Stimulated activated CD4-positive, alpha-beta T cell treated with anti-CD3 and anti-CD28 coated beads, Interleukin-12 subunit alpha, Interleukin-12 subunit beta, amount 100 ng/mL, for 48 hours (primary cell): ENCODE measurements around the gene MMP14.
"Not testable (repeated sequence)": the region's sequence is repeated elsewhere in the genome, so short reads cannot be mapped to it uniquely, and the experiment has no call there.

Experiments used
- DNase-seq, 3 donors: peaks; one replicate each; pipeline ENCODE4 v3.0.0-alpha.2; 2020; ENCODE audit warnings: low read depth in 2 of 3, low spot score in 1 of 3

Gene MMP14

DNA sequence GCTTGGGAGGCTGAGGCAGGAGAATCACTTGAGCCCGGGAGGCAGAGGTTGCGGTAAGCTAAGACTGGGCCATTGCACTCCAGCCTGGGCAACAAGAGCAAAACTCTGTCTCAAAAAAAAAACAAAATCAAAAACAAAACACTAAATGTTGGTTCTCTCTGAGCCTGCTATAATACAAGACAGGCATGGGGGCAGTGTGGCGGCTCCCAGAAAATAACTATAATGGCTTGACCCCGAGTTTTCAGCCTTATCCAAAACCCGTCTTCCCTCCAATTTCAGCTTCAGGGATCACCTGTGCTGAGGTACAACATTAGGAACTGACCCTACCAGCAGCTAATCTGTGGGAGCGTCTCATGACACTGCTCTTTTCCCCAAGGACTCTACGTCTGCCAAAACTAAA is 22.0 kb upstream of the MMP14 start:
- no peak for DNase-seq

DNA sequence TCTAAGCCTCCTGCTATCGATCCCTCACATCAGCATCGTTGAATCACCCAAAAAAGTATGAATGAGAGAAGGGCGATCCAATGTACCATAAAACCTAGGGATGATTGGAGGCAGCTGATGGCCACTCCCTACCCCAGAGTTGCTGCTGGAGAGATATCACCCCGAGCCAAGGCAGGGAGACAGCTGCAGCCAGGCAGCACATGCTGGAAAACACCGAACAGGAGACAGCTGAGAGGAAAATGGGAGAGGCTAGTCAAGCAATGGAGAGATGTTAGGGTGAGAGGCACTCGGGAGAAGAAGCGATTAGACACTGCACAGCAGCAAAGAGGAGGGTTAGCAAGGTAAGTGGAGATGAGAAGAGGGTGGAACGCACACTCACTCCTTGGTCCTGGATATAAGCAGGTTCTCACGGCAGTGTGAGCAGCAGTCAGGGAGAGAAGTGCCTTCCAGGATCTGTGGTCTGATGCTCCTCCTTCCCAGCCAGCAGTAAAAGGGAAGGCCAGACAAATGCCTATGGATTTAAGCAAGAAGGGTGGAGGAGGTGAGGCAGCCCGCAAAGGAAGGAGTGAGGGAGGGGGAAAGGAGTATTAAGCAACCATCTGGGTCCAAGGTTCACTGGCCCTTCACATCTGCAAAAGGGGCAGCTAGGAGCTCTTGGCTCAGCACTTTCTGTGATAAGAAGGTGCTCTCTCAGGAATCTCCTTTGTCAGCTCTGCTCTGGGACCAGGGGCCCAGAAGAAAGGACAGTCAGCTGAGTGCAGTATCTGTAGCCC is 21.3 kb upstream of the MMP14 start, which contains the start of gene SLC7A7:
SLC7A7 (minus strand) TSS at position 495 of the 773 bp plus-strand sequence. CDS start 2,037 bp downstream, outside the sequence.
- DNase-seq: no peak

DNA sequence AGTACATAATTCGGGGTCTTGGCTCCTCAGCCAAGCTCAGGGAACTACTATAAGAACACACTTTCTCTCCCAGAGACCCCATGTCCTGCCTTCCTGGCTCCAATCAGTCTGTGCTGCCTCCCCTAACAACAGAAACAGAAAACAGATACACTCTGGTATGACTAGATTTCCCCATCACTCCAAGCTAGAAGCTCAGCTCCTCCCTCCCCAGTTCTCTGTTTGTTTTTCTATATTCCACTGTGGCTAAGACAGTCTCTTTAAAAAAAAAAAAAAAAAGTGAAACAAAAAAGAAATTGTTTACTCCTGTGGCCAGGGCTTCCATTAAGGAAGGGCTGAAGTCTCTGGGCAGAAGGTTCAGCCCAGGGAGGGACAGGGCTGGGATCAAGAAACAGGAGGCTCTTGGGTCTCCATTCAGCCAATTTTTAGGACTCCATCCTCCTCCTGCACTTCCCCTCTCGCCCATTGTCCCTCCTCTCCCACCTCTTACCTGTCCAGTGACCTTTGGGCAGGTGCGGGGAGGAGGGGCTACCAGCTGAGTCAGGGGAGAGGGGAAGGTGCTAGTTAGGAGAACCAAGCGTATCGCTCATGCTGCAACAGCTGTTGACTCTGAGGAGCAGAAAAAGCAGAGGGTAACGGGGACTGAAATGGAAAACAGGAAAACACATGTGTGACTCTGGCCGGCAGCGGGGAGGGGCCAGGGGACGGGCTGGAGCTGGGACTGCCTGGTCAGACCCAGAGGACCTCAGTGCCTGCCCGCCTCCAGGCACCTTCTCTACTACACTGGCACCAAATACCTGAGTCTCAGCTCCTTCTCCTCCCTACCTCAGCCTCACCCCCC is 17.0 kb upstream of the MMP14 start:
- no peak for DNase-seq

DNA sequence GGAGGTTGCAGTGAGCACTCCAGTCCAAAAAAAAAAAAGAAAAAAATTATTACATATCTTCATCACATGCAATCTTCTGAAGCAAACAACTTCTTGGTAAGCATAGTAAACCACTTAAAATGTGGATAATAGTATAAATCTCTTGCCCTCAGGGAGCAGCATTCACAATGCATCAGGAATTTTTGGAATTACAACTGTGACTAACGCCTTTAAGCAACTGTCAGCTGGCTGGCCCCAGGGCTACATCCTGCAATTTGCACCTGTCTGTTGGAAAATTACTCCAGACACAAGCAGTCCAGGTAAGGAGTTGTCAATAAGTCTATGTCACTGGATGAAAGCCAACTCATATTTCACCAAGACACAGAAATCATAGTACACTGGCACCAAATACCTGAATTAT is 15.7 kb upstream of the MMP14 start:
- no peak for DNase-seq

DNA sequence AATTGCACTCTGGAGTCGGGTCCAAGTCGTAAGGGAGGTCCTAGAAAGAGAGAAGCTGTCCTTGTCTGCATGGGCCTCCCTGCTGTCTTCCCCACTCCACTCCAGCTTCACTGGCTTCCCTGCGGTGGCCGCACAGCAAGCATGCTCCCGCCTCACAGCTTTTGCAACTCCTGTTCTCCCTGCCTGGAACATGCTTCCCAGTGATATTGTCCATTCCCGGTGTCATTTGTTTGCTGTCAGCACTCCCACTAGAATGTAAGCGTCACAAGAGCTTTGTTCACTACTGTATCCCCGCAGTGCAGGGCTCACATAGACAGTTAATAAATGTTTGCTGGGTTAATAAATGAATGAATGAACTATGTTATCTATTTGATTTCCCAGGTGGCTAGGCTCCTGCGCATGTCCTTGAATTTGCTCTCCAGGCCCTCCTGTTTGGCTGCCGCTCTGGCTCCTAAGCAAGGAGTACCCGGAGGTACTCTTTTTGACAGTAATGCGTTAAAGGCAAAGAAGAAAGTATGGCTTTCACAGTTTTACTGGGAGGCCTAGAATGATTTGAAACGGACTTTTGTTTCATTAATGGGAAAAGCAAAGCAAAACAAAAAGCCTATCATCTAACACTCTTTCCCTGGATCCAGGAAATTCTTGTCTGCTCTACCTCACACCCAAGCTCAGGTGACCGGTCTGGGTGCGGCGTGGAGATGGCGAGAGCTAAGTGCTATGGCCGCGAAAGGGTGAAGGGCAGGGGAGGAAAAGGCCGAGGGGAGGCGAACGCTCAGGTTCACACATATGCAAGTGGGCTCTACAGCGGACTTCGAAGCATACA is 15.0 kb upstream of the MMP14 start:
- DNase-seq: no peak

DNA sequence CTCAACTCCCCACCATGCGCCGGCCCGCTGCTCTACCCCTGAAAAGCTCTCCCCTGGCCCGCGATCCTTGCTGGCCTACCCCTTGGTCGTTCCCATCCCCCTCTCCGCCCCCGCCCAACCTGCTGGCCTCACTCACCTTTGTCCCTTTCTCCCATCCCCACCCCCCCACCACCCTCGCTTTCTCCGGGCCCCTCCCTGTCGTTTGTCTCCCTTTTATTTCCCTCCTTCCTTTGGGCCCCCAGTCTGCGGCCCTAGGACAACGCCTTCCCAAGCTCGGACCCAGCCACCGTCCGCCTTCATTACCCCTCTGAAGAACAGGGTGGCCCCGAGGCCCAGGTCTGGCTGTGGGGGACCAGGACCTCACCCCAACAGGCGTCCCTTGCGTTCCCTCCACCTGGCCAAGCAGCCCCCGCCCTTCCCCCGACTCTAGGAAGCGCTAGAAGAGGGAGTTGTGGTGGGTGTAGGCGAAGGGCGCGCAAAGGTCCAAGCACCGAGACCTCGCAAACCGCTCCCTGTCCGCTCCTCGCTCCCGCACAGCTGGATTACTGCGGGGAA is 14.3 kb upstream of the MMP14 start:
- no peak for DNase-seq

DNA sequence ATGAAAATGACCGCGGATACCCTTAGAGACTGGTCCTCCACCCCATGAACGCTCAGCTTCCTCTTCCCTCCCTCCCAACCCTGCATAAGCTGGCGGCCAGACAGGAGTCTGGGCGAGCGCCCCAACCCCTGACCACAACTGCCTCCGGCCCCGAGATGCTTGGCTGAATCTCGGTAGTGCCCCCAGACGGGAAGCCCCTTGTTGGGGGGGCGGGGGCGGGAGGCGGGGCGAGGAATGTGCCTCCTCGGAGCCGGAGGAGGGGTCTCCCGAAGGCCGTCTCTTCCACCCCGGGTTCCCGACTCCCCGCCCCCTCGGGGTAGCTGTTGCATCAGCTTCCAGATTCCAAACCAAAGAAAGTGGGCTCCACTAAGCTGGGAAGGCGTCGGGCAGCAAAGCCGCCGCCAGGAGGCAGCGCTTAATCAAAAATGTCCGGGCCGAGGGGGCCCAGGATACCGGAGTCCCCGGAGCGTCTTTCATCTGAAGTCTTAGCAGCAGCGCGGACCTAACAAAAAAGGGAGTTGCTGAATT is 13.8 kb upstream of the MMP14 start:
- peak; percentile 45 to 57 (median 50) for DNase-seq

DNA sequence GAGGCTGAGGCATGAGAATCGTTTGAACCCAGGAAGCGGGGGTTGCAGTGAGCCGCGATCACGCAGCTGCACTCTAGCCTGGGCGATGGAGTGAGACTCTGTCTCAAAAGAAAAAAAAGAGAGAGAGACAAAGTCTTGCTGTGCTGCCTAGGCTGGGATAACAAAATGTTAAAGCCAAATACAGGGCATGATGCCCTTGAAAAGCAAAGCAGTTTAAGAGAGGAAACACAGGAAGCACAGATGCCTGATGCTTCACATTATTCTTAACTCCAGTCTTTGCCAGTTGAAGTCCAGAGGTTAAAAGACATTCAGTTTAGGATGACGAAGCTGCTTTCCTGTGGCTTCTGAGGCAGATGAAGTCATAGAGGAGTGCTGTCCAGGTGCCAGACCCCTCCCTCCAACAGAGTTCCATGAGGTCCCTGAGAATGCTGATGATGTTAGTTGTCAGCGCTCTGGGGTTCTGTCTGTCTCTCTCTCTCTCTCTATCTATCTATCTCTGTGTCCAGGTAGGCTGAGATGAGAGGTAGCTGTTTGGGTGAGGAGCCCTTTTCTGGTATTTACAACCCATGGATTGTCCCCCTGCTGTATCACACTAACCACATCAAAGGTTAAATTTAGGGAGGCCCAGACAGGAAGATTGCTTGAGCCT is 11.6 kb upstream of the MMP14 start:
- no peak for DNase-seq

DNA sequence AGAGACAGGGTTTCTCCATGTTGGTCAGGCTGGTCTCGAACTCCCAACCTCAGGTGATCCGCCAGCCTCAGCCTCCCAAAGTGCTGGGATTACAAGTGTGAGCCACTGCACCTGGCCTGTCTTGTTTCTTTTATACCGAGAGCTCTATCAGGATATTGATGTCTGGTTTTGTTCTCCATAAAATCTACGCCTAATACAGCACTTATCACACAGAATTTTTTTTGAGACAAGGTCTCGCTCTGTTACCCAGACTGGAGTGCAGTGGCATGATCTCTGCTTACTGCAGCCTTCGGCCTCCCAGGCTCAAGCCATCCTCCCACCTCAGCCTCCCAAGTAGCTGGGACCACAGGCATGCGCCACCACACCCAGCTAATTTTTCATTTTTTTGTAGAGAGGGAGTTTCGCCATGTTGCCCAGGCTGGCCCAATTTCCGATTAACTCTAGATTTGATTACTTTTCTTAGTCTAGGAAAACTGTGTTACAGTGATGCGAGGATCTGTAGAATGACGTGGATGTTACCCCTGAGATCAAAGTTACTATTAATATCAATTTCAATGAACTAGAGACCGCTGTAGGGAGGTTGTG is 7.2 kb upstream of the MMP14 start:
- DNase-seq: not testable (repeated sequence)

DNA sequence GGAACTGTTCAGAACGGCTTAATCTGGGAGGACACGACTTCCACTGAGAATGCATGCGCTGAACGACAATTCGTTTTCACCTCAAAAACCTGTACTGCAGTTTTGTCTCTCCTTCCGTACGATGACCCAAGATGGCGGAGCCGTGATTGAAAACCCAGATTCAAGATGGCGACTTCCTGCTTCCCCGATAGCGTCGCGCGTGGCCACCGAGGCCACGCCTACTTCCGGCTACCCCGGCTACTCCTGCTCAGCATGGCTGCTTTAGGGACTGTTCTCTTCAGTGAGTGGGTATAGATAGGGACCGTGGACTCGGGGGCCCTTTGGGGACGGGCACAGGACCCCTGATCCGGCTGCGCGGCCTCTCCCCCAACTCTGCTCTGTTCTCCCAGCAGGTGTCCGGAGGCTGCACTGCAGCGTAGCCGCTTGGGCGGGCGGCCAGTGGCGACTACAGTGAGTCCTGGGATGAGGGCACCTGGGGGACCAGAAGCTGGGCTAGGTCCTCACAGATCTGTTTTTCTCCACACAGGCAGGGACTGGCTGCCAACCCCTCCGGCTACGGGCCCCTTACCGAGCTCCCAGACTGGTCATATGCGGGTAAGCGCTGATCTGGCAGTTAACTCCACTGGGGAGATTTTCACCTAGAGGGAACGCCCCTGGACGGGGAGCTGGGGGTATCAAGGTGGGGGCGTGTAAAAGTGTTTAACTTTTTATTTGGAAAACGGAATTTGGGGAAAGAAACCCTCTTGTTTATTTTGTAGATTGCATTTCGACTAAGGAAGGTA is 6.5 kb upstream of the MMP14 start, which contains the start of gene MRPL52:
MRPL52 (plus strand) TSS at position 227 of the 782 bp plus-strand sequence; CDS start at position 253, 26 bp downstream.
- DNase-seq: peak; percentile 80 to 84 (median 83)

DNA sequence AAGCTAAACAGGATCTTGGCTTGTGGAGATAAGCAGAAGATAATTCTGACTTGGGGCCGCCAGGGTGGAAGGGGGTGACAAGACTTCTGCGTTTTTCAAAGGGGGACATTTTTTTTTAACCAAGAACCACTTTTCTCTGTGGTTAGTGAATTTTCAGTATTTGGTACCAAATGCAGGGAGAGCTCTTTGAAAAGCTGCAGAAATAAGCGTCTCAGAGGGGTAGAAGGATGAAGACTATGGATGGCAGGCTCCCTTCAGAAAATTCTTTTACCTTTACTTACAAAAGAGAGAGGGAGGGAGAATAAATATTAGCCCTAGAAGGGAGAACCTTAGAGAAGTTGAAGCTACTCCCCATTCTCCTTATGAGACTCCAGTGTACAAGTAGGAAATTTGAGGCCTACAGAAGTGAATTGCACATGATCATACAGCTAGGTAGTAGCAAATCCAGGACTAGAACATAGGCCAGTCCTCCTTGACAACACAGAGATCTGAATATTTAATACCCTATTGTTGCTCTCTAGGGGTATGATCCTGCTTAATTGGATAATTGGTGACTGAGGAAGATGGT is 5.9 kb upstream of the MMP14 start:
- no peak for DNase-seq

DNA sequence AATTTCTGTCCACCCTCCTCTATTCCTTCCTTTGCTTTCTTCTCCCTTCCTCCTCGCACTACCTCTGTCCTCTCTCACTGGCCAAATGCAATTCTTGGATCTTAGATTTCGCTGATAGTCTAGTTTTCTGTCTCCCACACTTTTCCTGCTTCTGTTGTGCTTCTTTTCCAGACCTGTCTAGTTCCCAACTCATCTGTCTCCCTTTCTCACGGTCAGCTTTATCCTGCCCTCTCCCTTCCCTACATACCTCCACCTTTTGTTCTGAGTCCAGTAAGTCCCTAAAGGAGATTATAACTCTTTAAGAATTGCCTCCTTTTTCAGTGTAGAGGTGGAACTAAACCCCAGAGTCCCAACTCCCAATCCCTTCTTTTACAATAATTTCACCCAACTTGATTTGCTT is 880 bp upstream of the MMP14 start:
- no peak for DNase-seq

DNA sequence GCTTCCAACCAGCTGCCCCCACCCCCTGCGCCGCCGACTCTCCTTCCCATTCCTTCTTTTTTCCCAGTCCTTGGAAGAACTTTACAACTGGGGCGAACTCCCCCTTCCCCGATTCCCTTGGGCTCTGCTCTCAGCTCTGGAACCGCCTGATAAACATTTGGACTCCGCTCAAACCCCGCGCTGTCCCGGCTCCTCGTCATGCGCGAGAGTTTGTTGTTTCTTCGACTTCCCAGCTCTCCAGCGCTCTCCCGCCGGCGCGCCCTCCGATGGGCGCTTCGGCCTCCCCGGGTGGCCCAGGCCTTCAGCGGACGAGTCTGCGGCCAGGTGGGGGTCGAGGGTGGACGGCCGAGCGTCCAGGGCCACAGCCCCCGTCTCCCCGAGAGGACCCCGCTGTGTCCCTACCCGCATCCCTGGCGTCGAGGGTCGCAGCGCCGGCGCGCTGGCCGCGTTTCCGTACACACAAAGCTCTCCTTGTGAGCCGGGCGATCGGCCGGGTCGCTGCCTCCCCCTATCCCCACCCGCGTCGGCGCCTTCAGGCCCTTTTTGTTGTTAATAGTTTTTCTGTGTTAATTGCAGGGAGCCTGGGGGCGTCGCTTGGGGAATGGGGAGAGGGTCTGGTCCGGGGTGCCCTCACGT is 847 bp downstream of the MMP14 start:
- no peak for DNase-seq

DNA sequence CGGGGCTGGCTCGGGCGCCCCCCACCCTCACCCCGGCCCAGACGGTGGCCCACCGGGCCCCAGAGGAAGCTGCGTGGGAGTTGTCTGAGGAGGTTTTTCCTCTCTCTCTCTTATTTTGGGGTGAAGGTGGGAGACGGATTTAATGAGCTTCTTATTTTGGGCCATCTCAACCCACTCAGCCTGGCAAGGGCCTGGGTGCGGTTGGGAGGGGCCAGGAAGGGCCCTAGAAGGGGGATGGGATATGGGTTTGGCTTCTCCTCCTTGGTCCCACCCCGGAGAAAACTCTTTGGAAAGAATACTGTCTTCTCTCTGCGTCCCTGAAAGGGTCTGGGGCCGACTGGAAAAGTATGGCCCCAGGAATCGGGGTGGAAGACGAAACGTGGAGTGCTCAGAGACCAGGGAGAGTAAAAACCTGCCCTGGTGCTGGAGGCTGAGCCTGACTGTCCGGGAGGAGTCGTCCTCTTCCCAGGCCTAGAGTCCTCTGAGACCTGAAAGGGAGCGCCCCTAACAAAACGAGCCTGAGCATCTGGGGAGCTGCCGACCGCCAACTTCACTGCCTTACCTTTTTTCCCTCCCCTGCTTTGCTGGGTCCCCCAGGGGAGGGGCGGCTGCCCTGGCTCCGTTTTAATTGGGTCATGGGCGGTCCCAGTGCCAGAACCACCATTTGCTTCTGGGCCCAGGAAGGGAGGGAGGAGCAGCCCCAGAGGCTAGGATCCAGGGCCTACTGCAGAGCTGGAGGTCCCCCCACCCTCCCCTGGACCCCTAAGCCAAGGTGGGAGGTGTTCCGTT is 1.6 kb downstream of the MMP14 start:
- DNase-seq: no peak

DNA sequence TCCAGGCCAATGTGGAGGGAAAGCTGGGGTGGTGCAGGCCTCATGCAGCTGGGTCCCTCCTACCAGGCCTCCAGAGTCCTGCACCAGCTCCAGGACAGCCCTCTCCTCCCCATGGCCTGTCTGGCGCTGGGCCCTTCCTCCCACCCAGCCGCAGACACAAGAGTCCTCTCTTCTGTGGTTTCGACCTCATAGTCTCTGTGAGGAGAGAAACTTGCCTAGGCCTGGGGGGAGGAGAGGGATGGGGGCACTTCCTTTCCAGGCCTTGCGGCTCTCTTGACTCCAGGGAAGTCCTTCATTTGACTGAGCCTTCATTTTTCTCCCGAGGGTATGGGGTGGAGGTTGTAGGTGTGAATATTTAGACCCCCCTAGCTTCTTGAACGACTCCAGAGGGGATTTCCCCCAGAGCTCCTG is 2.3 kb downstream of the MMP14 start:
- no peak for DNase-seq

DNA sequence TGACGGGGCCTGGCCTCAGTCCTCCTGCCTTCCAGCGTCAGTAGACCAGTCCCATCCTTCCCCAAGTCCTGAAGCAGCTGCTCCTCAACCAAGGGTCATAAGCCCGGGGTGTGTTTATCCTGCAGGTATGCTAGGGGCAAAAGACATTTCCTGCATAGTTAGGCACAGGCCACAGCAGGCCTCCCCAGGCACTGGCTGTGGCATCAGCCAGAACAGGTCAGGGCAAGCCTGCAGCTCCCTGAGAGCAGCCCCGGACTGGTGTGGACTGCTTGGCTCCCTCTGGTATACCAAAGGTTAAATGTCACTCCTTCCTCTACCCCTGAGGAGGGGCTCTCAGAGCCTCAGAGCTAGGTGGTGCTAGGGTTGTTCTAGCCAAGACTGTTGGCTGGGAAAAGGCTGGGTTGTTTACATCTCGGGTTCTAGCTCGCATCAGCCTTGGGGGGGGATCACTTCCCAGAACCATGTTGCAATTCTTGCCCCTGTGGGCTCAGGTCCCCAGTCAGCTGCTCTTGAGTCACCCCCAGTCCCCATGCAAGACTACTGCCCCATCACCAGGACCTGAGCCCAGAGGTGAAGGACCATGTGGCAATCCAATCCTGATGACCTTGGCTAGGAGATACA is 2.9 kb downstream of the MMP14 start:
- DNase-seq: no peak

DNA sequence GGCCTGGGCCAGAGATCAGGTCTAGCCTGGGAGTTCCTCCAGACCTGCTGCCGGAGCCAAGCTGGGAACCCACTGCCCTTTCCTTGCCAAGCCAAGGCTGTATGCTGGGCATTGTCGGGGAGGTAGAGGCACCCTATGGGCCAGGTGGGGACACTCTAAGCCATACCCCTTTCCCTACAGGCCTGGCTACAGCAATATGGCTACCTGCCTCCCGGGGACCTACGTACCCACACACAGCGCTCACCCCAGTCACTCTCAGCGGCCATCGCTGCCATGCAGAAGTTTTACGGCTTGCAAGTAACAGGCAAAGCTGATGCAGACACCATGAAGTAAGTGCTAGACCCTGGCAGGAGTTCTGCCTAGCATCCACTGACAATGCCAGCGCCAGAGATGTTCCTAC is 4.9 kb downstream of the MMP14 start:
- DNase-seq: no peak
